Activated CD4-positive, alpha-beta T cell treated with anti-CD3 and anti-CD28 coated beads, Interleukin-2, amount 10 ng/mL, durations not matched to agents 24 days and 14 days (primary cell): ENCODE data around the gene AMDHD2. TPM values are rescaled to one million over a fixed set of nuclear protein-coding genes. Genes with fewer than 3 reads are reported as not detected.

Source experiments
- DNase-seq: peaks from one replicate; pipeline ENCODE4 v3.0.0; 2022
- H3K27ac Mint-ChIP-seq: one replicate; pipeline ENCODE4 v1.8.0; 2022; ENCODE audit warnings: mild to moderate bottlenecking, mixed read lengths
- H3K27me3 Mint-ChIP-seq: one replicate; pipeline ENCODE4 v1.8.0; 2022; ENCODE audit warnings: mixed read lengths
- H3K36me3 Mint-ChIP-seq: one replicate; pipeline ENCODE4 v1.8.0; 2022; ENCODE audit warnings: low read depth, mild to moderate bottlenecking, mixed read lengths
- H3K4me1 Mint-ChIP-seq: one replicate; pipeline ENCODE4 v1.8.0; 2021; ENCODE audit warnings: mixed read lengths
- H3K4me3 Mint-ChIP-seq: one replicate; pipeline ENCODE4 v1.8.0; 2022; ENCODE audit warnings: mild to moderate bottlenecking, moderate library complexity, mixed read lengths
- H3K9me3 Mint-ChIP-seq: one replicate; pipeline ENCODE4 v1.8.0; 2021; ENCODE audit warnings: mixed read lengths
- intact Hi-C: fragments of 100-400 bp; cut with micrococcal nuclease; formaldehyde crosslinking; loops from one replicate; pipeline ENCODE4 v1.15.1; 2023
- total RNA-seq: library from RNA; stranded (reverse); gene quantifications from 2 replicates; pipeline ENCODE4 v1.2.3, GENCODE V29; 2022

AMDHD2 gene
- total RNA-seq, 1 donor from 2014 or later, result 37.5 TPM

DNA sequence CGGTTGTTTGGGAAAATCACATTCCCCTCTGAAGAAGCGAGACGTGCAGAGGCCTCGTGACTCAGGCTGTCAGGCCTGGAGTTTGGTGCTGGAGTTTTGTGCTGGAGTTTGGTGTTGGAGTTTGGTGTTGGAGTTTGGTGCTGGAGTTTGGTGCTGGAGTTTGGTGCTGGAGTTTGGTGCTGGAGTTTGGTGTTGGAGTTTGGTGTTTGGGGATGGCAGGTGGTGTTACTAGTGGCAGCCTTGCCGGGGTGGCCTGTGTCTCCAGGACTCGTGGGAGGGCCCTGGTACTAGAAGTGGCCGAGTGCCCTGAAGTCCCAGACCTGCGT is 32.7 kb upstream of the AMDHD2 start:
- peak overlapping the region; percentile 65 for H3K4me3 Mint-ChIP-seq
- H3K4me1 Mint-ChIP-seq, result peaks cover 13% of the 10 kb centered on the region
- H3K27me3 Mint-ChIP-seq, result no peaks in the 10 kb centered on the region
- no peak for DNase-seq
- no peaks in the 10 kb centered on the region for H3K9me3 Mint-ChIP-seq
- peak overlapping the region; percentile 69 for H3K27ac Mint-ChIP-seq
- intact Hi-C loops, result loop anchor here (5.0 kb wide), 1 partner anchor 145 kb away; the partner anchor contains the start of gene ABCA3
- no peaks in the 10 kb centered on the region for H3K36me3 Mint-ChIP-seq

DNA sequence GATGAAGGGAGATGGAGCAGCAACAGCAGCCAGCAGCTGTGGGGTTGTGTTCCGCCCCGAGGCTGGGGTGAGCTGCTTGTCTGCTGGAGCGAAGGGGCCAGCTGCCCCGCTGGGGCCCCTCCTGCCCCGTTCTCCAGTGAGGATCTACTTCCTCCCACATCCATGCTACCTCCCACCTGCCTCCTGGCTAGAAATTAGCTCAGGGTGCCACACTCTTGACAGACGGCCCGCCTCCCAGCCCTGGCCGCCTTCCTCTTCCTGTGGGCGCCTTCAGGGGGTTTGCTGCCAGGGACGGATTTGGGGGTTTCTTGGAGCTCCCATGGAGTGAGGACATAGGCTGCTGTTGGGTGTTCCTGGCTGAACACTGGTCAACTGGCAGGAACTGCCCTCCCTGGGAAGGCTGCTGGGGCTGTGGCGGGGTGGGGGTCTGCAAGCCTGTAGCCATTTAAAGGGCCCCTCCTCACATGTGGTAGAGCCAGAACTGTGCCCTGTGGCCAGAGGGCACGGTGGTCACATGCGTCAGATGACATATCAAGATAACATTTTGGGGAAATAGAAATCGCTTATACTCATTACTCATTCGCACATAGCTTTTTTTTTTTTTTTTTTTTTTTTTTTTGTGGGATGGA is 32.2 kb upstream of the AMDHD2 start:
- Mint-ChIP-seq H3K27ac (no peak overlapping the region), H3K27me3 (no peaks in the 10 kb centered on the region), H3K4me3 (no peak overlapping the region), H3K4me1 (peaks cover 13% of the 10 kb centered on the region), H3K36me3 (no peaks in the 10 kb centered on the region), H3K9me3 (no peaks in the 10 kb centered on the region)
- intact Hi-C loops, result loop anchor here (5.0 kb wide), 1 partner anchor 146 kb away; the partner anchor contains the start of gene ABCA3
- DNase-seq, result no peak

DNA sequence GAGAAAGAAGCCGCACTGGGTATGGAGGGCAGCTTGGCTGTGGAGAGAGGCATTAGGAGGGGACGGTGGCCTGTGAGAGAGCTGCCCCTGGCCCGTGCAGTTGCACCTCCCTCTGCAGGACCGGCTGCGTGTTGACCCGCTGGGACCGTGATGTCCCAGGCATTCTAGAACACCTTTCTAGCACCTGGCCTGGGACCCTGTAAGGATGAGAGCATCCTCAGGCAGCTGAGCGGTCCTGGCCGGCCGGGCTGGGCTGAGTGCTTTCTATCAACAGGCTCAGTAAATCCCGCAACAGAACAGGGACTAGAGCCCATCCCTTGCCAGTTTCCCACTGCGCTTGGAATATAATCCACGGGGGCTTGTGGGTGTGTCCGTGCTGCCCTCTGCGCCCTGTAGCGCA is 30.6 kb upstream of the AMDHD2 start:
- intact Hi-C loops, result loop anchor here (5.0 kb wide), 1 partner anchor 147 kb away; the partner anchor contains the start of gene ABCA3
- no peak overlapping the region for H3K4me3 Mint-ChIP-seq
- no peak overlapping the region for H3K27ac Mint-ChIP-seq
- H3K4me1 Mint-ChIP-seq, result peaks cover 13% of the 10 kb centered on the region
- no peaks in the 10 kb centered on the region for H3K36me3 Mint-ChIP-seq
- no peak for DNase-seq
- no peaks in the 10 kb centered on the region for H3K9me3 Mint-ChIP-seq
- H3K27me3 Mint-ChIP-seq, result no peaks in the 10 kb centered on the region

DNA sequence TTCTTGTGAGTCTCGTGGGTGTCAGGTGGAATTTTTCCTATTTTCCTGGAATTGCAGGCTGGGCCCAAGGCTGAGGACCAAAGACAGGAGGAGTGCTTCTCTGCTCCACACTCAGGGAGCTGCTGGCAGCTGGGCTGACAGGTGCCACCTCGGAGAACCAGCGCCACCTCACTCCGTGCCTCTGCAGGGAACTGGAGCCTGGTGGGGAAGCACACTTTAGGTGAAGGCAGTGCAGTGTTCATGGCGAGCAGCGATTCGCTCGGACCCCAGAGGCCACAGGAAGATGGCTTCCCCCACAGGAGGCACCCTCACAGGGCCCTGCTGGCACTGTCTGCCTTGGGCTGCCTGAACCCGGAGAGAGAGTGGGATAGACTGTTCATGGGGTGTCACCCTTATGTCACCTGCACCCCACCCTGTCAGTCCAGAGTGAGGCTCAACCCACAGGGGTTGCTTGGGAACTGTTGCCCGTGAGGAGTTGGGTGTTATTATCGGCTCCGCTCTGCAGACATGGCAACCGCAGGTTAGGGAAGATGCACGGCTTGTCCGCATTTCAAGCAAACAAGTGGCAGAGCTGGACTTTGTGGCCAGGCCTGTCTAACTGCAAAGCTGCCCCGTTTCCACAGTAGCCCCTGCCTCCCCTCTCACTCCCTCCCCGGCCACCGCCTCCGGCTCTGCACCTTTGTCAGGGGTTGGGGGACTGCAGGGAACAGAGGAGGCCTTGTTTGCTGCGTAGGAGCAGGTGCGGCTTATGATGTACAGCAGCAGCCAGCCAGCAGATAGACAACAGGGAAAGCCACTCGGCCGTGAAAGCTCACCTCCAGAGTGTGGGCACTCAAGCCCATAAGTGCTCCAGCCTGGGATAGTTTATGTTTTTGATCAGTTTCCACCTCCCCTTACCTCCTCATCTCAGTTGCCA is 29.7 kb upstream of the AMDHD2 start:
- no peaks in the 10 kb centered on the region for H3K36me3 Mint-ChIP-seq
- H3K27me3 Mint-ChIP-seq, result no peaks in the 10 kb centered on the region
- peaks cover 13% of the 10 kb centered on the region for H3K4me1 Mint-ChIP-seq
- no peaks in the 10 kb centered on the region for H3K9me3 Mint-ChIP-seq
- no peak for DNase-seq
- intact Hi-C loops, result no loop called here
- no peak overlapping the region for H3K4me3 Mint-ChIP-seq
- H3K27ac Mint-ChIP-seq, result no peak overlapping the region

DNA sequence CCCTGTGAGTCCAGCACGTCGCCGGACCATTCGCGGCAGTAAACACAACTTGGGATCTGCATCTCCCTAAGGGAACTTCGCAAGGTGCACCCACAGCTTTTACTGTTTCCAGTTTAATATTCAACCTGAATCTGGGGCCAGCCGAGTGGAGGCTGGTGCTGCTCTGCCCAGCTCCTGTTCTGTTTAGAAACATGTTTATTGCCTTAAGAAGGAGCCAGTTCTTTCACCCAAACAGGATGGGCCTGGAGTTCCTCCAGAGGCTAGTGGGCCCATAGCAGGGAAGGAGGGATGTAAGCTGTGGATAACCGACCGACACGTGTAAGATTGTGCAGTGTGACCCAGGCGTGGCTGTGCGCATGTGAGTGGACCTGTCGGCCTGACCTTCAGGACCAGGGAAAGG is 27.9 kb upstream of the AMDHD2 start:
- Mint-ChIP-seq H3K27me3 (no peaks in the 10 kb centered on the region), H3K4me3 (no peak overlapping the region), H3K4me1 (peaks cover 6% of the 10 kb centered on the region), H3K9me3 (no peaks in the 10 kb centered on the region), H3K36me3 (no peaks in the 10 kb centered on the region), H3K27ac (no peak overlapping the region)
- intact Hi-C loops, result no loop called here
- no peak for DNase-seq

DNA sequence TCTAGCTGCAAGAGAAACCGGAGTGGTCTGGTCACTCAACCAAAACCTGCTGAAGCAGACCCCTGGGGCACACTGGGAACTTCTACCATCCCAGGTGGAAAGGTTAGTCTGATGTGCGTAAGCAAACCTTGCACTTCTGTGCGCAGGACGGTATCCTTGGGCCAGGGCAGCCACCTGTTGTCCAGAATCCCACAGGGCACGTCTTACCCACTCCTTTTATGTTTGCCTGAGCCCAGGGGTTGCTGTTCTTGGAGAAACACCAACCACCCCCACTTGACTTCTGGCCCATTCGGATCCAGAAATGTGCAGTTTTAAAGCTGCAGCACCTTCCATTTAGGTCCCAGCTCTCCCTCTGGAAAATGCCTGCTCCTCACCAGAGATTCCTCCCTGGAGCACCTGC is 26.6 kb upstream of the AMDHD2 start:
- Mint-ChIP-seq H3K4me3 (no peak overlapping the region), H3K4me1 (no peaks in the 10 kb centered on the region), H3K27ac (no peak overlapping the region), H3K27me3 (no peaks in the 10 kb centered on the region), H3K36me3 (no peaks in the 10 kb centered on the region), H3K9me3 (no peaks in the 10 kb centered on the region)
- no peak for DNase-seq
- intact Hi-C loops, result no loop called here

DNA sequence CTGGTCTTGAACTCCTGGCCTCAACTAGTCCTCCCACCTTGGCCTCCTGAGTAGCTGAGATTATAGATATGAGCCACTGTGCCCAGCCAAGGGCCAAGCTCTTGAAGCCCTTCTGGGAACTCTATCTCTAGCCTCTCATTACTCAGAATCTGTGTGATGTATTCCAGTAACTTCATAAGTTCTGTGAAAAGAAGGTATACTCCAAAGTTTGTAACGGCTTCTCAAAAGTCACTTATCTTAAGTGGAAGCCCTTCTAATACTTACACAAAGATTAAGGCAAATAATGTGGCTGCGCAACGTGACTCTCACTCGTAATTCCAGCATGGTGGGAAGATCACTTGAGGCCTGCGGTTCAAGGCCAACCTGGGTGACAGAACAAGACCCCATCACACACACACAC is 25.6 kb upstream of the AMDHD2 start:
- H3K4me3 Mint-ChIP-seq, result no peak overlapping the region
- intact Hi-C loops, result no loop called here

DNA sequence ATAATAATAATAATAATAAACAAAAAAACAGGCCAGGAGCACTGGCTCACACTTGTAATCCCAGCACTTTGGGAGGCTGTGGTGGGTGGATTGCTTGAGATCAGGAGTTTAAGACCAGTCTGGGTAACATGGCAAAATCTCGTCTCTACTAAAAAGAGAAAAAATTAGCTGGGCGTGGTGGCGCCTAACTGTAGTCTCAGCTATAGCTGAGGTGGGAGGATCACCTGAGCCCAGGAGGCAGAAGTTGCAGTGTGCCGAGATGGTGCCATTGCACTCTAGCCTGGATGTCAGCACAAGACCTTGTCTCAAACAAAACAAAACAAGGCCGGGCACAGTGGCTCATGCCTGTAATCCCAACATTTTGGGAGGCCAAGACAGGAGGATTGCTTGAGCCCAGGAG is 25.1 kb upstream of the AMDHD2 start:
- H3K27me3 Mint-ChIP-seq, result no peaks in the 10 kb centered on the region
- H3K4me3 Mint-ChIP-seq, result no peak overlapping the region
- no peak overlapping the region for H3K27ac Mint-ChIP-seq
- intact Hi-C loops, result no loop called here
- H3K4me1 Mint-ChIP-seq, result no peaks in the 10 kb centered on the region
- H3K36me3 Mint-ChIP-seq, result no peaks in the 10 kb centered on the region
- no peak for DNase-seq
- H3K9me3 Mint-ChIP-seq, result no peaks in the 10 kb centered on the region

More for the DNA sequence above, 25.6 kb upstream of the AMDHD2 start:
- Mint-ChIP-seq H3K36me3 (no peaks in the 10 kb centered on the region), H3K27me3 (no peaks in the 10 kb centered on the region), H3K27ac (no peak overlapping the region), H3K9me3 (no peaks in the 10 kb centered on the region), H3K4me1 (no peaks in the 10 kb centered on the region)
- DNase-seq, result no peak

DNA sequence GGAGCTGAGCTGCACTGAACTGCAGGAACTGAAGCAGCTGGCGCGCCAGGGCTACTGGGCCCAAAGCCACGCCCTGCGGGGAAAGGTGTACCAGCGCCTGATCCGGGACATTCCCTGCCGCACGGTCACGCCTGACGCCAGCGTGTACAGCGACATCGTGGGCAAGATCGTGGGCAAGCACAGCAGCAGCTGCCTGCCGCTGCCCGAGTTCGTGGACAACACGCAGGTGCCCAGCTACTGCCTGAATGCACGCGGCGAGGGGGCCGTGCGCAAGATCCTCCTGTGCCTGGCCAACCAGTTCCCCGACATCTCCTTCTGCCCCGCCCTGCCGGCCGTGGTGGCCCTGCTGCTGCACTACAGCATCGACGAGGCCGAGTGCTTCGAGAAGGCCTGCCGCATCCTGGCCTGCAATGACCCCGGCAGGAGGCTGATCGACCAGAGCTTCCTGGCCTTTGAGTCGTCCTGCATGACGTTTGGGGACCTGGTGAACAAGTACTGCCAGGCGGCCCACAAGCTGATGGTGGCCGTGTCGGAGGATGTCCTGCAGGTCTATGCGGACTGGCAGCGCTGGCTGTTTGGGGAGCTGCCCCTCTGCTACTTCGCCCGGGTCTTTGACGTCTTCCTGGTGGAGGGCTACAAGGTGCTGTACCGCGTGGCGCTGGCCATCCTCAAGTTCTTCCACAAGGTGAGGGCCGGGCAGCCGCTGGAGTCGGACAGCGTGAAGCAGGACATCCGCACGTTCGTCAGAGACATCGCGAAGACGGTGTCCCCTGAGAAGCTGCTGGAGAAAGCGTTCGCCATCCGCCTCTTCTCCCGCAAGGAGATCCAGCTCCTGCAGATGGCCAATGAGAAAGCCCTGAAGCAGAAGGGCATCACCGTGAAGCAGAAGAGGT is 23.7 kb upstream of the AMDHD2 start:
- intact Hi-C loops, result no loop called here
- Mint-ChIP-seq H3K4me3 (no peak overlapping the region), H3K36me3 (no peaks in the 10 kb centered on the region), H3K4me1 (no peaks in the 10 kb centered on the region), H3K9me3 (no peaks in the 10 kb centered on the region), H3K27ac (no peak overlapping the region), H3K27me3 (no peaks in the 10 kb centered on the region)
- no peak for DNase-seq

DNA sequence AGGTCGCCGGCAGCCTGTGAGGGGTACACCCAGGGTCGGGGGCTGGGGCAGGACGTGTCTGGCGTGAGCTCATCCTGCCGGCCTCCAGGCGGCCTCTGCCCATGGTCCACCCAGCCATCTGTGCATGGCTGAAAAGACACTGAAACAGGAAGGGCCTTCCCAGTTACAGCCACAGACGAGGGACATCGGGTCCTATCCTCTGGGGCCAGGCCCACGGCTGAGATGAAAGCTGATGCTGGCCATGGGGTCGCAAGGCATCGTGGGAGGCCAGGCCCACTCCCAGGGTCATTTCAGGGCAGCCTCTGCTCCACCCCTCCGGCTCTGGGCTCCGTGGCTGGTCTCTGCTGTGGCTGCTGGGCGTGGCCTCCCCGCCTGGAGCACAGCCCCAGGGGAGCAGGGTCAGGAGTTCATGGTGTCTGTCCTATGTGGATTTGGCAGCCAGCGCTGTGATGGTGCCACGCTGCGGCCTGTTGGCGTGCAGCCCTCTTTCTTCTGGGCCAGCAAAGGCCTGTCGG is 23.0 kb upstream of the AMDHD2 start:
- no peak for DNase-seq
- H3K36me3 Mint-ChIP-seq, result no peaks in the 10 kb centered on the region
- no peak overlapping the region for H3K4me3 Mint-ChIP-seq
- intact Hi-C loops, result no loop called here
- no peaks in the 10 kb centered on the region for H3K27me3 Mint-ChIP-seq
- no peaks in the 10 kb centered on the region for H3K4me1 Mint-ChIP-seq
- H3K9me3 Mint-ChIP-seq, result no peaks in the 10 kb centered on the region
- no peak overlapping the region for H3K27ac Mint-ChIP-seq

DNA sequence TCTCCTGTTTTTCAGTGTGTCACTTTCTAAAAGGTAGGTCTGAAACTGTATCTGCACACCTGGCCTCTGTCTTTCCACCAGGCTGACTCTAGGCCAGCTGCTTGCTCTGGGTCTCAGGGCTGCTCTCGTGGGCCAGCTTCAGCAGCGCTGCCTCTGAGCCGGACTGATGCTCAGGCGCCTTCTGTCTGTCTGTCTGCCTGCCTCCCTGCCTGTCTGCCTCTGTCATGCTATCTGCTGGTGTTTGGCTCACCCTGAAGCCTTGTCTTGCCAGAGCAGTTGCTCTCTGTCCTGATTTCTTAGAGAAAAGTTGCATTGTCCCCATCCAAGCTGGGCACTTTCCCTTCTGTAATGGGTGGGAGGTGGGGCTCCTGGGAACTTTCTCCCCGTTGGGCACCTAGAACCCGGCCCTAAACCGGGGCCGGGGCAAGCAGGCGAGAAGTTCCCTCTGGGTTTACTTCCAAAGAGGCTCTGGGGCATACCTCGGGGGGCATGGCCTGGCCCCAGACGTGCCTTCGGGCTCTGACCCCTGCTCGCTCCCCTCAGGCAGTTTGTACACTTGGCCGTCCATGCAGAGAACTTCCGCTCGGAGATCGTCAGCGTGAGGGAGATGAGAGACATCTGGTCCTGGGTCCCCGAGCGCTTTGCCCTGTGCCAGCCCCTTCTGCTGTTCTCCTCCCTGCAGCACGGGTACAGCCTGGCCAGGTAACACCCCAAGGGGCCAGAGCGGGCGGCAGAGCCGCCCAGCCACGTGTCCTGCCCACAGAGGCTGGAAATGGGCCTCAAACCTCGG is 22.3 kb upstream of the AMDHD2 start:
- Mint-ChIP-seq H3K4me3 (no peak overlapping the region), H3K4me1 (no peaks in the 10 kb centered on the region), H3K27ac (no peak overlapping the region), H3K27me3 (no peaks in the 10 kb centered on the region), H3K36me3 (no peaks in the 10 kb centered on the region), H3K9me3 (no peaks in the 10 kb centered on the region)
- intact Hi-C loops, result no loop called here
- DNase-seq, result no peak

DNA sequence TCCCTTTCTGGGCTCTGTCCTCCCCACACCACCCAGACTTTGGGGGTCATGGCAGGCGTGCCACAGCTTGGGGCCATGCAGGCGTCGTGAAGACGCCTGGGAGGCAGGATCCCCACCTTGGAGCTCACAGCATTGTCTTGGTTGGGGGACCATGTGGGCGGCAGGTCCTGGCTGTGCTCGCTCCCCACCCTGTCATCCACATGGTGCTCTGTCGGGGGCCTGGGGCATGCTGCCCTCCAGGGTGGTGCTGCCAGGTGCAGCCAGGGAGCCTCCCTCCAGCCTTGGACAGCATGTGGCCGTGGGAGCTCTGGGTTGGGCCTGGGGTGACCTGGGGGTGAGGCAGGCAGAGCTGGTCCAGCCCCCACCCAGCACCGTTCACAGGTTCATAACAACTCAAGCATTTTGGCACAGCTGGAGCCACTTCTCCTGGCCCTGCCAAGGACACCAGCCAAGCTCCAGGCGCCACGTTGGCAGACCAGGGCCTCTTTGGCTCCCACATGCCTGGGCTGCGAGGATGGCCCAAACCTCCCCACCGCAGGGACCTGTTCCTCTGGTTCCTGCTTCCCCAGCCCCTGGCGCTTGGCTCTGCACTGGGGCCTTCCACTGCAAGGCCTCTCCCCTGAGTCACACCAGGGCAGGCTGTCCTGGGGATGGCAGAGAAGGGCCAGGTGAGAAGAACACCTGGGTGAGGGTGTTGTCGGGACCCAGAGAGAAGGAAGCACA is 21.5 kb upstream of the AMDHD2 start:
- intact Hi-C loops, result no loop called here
- no peak overlapping the region for H3K27ac Mint-ChIP-seq
- H3K9me3 Mint-ChIP-seq, result no peaks in the 10 kb centered on the region
- no peaks in the 10 kb centered on the region for H3K36me3 Mint-ChIP-seq
- no peaks in the 10 kb centered on the region for H3K27me3 Mint-ChIP-seq
- no peak for DNase-seq
- H3K4me3 Mint-ChIP-seq, result no peak overlapping the region
- H3K4me1 Mint-ChIP-seq, result no peaks in the 10 kb centered on the region

DNA sequence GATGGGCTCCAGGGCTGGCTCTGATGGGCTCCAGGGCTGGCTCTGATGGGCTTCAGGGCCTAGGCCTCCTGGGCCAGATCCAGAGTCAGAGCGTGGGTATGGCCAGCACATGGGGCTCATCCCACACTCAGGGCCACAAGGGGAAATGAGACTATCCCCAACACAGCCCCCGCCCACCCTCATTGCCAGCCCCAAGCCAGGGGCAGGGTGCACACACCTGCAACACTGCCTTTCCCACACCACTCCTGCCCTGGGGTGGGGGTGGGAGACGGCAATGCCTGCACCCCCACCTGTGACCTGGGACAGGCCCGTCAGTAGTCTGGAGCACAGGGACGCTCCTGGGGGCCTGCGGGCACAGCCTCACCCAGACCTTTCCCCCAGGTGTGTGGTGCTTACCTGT is 20.7 kb upstream of the AMDHD2 start:
- Mint-ChIP-seq H3K36me3 (no peaks in the 10 kb centered on the region), H3K27me3 (no peaks in the 10 kb centered on the region), H3K27ac (no peak overlapping the region), H3K9me3 (no peaks in the 10 kb centered on the region), H3K4me3 (no peak overlapping the region), H3K4me1 (no peaks in the 10 kb centered on the region)
- DNase-seq, result no peak
- intact Hi-C loops, result no loop called here
